ENCODE measurements around the gene IPCEF1.
"Not testable (repeated sequence)": the region's sequence is repeated elsewhere in the genome, so short reads cannot be mapped to it uniquely, and the experiment has no call there.

IPCEF1 gene

DNA sequence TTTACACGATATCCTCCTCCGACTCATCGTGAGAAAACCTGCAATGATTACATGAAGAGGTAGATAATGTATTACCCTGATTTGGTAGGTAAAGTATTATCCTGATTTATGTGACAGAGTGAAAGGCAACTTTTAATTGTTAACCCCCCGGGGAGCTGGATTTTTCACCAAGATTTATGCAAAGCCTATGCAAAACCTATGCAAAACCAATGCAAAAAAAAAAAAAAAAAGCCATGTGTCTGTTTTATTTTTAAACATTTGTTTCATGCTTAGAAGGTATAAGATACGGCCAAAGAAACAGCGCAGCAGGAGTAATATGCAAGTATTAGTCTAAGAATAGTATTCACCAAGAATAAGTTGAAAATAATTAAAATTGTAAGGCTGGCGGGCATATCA is 109.9 kb downstream of the IPCEF1 start:
- DNase-seq (ENCODE audit: low spot score), result no peak

DNA sequence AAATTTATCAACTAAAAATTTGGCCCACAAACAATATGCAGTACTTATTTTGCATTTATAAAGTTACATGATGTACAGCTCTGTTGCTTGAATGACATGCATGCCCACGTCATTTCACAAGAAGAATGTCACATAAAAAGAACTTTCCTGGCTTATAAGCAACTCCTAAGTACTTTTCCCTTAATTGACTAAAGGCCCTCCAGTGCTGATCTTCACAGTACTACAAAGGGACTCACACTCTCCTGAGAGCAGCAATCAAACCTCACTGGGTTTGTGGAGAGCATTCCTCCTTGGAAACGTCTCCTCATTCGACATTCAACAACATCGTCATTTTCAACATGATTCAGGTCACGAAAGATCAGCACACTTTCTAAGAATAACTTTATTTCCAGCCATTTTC is 111.1 kb downstream of the IPCEF1 start:
- DNase-seq (ENCODE audit: low spot score), result no peak

DNA sequence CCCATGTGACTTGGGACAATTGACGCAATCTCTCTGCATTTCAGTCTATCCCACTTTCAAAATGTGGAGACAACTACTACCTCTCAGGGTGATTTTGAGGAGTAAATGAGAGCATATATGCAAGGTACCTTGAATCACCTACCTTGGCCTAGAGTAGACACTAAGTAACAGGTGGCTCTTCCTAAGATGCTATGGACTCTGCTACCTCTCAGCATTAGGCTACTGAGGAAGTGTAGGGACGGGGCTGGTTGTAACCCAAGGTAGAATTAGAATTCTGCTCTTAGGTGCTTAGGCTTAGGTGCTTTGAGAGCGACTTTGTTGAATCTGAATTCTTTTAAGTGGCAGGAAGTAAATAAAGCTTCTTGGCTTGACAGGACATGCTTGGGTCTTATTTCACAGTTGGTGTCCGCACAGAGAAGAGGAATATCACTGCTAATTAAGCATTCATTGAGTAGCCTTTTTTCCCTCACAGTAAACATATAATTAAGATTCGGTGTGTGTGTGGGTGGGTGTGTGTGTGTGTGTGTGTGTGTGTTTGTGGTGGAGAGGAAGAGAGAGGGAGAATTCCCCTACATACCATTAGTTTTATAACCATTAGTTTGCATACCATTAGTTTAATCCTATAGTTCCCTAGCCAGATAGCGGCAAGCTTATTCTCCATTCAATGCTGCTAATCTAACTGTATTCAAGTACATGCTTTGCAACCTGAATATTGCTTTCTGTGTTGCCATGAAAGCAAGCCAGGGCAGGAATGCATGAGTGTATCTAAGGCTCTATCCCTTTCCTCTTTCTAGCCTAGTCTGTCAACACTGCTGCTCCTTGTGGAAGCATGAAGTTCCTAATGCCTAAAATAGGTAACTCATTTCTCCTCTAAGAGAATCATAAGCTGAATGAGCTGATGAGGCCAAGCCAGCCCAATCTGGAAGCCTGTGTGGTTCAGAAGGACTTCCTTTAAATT is 112.5 kb downstream of the IPCEF1 start:
- DNase-seq (ENCODE audit: low spot score), result no peak

DNA sequence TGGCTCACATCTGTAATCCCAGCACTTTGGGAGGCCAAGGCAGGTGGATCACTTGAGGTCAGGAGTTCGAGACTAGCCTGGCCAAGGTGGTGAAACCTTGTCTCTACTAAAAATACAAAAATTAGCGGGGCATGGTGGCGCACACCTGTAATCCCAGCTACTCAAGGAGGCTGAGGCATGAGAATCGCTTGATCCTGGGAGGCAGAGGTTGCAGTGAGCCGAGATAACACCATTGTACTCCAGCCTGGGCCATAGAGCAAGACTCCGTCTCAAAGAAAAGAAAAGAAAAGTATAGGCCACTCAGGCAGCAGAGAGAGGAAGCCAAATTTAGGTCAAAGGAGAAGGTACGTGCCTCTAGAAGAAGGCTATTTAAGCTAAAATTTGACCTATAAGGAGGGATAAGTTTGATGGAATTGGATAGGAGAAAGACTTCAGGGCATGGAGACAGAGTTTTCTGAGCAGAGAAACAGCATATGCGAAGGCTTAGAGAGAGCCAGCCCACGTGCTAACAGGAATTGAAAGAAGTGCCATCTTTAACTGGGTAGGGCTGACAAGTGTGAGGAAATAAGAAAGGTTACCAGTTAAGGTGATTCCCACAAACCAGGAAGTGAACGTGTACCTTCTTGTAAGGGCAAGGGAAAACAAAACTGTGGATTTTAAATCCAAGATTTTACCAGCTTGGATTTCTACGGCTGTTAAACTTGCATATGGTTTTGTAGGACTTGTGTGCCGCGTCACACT is 113.8 kb downstream of the IPCEF1 start:
- DNase-seq (ENCODE audit: low spot score), result no peak

DNA sequence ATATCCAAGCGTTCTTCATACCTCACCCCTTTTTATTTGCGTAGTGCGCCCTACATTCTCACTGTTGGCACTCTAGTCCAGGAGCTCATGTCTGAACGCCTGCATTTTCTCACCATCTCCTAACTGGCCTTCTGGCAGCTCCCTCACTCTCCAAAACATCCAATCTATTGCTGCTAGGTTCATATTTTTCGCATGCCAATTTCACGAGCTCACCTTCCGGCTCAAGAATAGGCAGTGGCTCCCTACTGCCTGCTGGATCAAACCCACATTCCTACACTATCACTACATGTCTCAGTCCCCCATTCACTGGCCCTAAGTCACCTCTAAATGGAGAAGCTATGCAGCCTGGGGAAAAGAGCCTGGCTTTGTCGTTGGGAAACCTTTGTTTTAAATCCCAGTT is 115.0 kb downstream of the IPCEF1 start:
- DNase-seq (ENCODE audit: low spot score), result no peak

DNA sequence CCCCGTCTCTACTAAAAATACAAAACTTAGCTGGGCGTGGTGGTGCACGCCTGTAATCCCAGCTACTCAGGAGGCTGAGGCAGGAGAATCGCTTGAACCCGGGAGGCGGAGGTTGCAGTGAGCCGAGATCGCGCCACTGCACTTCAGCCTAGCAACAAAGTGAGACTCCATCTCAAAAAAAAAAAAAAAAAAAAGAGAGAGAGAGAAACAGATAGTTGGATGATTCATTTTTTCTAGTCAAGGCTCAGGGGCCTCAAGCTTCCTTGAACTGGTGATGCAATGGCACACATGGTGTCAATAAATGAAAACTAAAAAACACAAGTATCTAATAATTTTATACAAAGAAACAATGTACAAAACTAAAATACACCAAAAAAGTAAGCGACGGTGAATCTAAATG is 115.5 kb downstream of the IPCEF1 start:
- not testable (repeated sequence) for DNase-seq (ENCODE audit: low spot score)

DNA sequence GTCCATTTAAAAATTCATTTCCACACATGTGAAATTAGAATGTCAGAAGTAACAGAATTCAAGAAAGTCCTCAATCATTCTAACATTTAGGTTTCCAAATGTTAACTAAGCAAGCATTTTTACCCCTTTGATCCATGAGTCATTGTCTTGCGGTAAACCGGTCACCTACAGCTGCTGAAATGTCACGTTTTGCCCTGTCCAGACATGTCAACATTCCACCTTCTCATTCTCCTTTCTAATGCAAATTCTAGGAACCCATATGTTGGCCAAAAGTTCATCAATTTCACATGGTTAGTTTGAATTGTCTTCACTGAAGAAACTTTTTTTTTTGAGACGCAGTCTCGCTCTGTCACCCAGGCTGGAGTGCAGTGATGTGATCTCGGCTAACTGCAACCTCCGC is 117.2 kb downstream of the IPCEF1 start:
- no peak for DNase-seq (ENCODE audit: low spot score)

DNA sequence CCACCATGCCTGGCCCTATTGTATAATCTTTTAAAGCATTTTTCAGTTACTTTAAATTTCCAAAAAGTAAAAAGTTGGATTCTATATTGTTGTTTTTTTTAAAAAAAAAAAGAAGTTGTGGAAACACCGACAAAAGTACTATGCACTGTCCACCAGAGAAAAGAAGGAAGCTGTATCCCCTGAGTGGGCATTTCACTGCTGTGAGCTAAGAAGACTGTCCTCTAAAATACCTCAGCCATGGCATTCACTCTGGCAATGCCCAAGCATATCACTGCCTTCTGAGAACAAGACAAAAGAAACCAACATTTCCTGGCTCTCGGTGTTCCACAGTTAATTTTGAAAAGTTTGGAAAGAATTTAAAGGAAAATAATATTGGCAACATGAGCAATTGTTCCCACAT is 117.8 kb downstream of the IPCEF1 start:
- DNase-seq (ENCODE audit: low spot score), result no peak

DNA sequence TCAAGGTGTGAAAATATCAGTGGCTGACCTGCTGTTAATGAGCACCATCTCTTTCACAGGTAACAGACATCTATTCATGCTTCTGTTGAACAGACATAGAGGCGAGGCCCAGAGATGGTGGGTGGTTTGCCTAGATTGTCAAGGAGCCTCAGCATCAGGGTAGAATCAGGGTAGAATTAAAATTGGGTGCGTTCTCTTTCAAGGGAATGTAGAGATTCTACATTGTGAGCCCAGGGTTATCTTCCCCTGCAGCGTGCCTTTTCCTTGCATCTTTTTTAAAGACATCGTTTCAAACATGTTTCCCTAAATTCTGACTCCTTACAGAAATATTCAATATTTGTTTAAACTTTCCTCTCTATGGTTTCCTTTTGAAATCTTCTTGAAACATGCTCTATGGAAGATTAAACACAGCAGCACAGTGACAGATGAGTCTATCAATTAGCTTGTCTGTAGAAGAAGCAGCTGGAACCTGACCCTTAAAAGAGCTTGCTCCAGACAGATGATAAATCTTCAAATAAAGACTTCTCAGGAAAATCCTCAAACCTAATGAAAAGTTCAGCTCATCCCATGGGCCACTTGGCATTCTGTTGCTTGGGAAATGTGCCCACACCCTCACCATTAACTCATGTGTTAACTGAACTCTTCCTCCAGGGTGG is 119.8 kb downstream of the IPCEF1 start:
- no peak for DNase-seq (ENCODE audit: low spot score)

DNA sequence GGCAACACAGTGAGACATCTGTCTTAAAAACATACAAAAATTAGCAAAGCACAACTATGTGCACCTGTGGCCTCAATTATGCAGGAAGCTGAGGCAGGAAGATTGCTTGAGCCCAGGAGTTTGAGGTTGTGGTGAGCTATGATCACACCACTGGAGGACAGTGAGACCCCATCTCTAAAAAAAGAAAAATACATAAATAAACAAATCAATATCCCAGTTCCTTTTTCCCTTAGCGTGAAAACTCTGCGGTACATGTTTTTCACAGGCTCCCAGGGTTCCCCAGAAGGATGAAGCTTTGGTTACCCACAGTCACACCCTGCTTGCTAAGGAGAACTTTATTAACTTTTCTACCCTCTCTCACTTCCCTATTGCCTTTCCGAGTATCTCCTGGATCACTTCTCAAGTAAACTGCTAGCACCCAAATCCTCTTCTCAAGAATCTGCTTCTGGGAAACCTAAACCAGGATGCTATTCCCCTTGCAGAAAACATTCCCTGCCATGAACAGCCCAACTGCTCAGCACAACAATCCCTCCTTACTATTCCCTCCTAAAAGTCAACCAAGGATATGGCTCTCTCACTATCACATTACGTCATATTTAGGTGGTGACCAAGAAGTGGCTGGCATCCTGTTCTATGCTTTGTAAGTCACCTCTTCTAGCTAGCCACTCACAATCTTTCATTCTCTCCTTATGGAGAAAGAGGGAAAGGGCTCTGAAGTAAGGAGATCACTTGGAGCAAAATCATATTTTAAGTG is 122.4 kb downstream of the IPCEF1 start:
- no peak for DNase-seq (ENCODE audit: low spot score)

DNA sequence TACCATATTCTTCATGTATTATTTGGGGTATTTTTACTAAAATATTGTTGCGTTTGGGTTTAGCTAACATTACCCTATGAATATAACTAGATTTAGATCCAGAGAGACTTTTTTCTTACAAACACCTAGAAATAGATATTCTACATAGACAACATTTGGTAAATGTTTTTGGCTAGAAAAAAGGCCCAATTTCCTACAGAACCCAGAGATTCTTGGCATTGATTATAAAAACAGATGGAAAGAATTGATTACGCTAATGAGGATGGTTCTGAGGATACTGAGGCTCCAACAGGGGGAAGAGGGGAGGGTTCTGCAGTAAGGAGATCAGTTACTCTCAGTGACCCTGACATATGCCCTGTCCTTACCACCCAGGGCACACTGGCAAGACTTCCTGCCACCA is 123.2 kb downstream of the IPCEF1 start:
- no peak for DNase-seq (ENCODE audit: low spot score)

DNA sequence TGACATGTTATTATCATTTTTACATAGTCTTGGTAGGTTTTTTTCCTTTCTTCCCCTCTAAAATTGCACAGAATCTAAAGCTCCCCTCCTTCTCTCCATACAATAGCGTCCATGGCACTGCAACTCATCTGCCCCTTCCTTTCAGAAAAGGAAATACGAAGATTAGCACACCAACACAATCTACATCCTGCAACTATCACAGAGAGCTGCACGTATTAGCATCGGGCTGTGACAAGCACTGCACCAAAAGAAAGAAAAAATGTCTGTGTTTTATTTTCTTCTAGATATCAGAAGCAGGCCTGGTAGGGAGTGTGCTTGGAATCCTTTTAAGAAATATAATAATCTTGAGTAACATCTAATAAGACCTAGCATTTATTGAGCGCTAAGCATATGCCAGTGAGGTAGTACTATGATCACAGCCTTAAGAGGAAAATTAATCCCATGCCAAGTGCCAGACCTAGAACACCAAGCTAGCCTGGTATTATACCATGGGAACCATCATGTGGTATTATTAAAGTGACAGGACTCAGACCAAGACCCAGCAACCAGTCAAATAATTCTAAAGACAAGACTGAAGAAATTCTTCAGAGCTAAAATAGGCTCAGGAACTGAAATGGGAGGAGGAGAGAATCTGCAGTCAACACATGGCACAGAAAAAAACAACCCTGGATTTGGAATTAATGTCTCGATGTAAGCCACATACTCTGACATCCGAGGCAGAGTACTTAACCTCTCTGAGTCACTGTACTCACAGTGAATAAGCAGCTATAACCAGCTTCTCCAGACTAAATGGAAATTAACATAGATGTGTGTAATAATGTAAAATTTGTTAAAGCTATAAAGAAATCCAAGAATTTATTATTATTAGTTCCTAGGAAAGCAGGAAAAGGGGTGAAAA is 124.3 kb downstream of the IPCEF1 start:
- DNase-seq (ENCODE audit: low spot score), result no peak

DNA sequence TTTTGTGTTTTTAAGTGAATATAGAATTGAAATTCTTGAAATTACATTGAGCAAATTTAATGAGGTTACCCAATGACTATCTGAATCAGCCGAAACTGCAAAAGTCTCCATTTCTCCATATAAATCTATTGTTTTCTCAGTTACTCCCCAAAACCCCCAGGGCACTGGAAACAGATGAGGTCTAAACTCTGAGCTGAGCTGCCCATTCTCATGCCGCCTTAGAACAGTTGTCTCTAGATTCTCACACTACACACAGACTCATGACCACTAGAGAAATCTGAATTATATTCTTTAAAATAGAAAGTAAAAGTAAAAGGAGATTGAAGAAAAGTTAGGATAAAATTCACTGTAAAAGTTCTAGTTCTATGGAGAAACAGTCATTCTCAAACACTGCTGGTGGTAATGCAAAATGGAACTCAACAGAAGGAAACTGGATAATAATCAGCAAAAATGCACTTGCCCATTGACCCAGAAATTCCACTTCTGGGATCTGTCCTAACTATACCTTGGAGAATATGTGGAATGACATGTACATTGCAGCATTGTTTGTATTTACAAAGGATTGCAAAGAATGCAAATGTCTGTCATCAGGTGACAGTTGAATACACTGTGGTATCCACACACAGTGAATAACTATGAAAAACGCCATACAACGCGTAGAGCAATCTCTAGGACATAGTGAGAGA is 125.5 kb downstream of the IPCEF1 start:
- no peak for DNase-seq (ENCODE audit: low spot score)

DNA sequence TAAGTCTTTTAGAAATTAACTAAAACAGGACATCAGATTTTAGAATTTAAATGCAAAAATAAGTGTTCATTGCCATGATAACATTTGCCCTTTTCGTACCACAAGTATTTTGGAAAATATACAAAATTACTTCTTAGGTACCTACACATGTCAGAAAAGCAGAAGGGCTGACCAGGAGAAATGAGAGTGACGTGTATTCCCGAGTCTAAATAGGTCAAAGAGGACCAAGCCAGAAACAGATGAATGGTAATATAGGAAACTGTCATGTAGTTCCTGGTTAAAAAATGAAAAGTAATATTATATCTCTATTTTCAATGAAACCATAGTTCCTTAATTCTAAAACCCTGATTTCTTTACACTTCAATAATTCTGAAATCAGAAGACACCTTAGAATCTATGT is 126.2 kb downstream of the IPCEF1 start:
- DNase-seq (ENCODE audit: low spot score), result no peak

DNA sequence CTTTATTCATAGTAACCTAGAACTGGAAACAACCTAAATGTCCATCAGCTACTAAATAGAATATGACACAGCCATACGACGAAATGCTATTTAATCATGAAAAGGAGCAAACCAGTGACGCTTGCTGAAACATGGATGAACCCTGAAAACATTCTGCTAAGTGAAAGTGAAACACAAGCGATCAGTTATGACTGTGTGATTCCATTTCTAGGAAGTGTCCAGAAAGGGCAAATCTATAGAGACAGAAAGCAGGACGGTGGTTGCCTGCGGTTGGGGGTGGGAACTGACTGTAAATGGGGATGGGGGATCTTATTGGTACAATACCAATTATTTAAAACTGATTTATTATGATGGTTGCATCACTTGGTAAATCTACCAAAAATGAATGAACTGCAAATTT is 126.8 kb downstream of the IPCEF1 start:
- no peak for DNase-seq (ENCODE audit: low spot score)

DNA sequence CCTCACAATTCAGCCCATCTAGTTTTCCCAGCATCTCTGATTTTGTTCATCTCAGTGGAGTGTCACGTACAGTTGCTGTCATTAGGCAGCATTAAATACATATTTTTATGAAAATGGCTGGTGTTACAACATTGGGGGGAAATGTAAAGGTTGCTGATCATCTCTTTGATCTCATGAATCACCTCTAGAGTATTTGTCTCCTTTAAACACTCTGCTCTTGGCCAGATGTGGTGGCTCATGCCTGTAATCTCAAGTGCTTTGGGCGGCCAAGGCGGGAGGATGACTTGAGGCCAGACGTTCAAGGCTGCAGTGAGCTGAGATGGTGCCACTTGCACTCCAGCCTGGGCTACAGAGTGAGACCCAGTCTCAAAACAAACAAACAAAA is 128.1 kb downstream of the IPCEF1 start:
- no peak for DNase-seq (ENCODE audit: low spot score)

DNA sequence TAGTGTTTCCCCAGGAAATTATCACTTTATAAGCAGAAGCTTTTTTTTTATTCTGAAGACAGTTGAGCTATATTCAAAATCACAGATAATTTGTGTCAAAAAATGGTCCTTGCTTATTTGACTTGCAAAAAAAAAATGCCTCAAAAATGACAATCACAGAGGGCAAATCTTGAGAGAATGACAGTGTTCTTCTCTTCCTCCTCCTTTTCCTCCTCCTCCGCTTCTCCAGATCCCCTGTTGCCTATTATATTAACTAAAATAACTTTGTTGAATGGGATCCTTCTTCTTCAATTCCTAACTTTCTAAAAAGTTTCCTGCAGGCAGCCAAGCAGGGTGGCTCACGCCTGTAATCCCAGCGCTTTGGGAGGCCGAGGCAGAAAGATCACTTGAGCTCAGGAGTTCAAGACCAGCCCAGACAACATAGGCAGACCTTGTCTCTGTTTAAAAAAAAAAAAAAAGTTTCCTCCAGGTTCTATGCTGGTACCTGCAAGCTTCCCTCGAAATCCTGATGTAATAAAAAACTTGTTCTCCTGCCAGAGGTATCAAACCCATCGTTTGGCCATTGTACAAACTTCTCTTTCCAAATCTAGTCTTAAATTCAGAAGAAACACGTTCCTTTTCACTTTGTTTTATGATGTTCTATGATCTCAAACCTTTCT is 128.6 kb downstream of the IPCEF1 start:
- no peak for DNase-seq (ENCODE audit: low spot score)

DNA sequence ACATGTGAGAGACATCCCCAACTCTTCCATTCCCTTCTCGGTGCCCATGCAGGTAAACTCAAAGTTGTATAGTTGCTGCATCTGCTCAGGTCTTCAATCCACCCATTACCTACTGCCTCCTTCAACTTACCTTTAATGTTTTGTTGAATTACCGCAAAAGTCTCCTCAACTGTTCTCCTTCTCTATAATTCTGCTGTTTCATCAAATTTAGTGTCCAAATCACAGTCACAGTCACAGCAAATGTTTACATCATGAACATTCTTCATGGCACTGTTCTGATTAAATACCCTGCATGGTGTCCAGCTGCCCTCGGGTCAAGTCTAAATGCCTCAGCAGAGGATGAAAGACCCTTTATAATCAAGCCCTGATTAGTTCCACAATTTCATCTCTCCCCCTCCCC is 130.1 kb downstream of the IPCEF1 start:
- DNase-seq (ENCODE audit: low spot score), result no peak

DNA sequence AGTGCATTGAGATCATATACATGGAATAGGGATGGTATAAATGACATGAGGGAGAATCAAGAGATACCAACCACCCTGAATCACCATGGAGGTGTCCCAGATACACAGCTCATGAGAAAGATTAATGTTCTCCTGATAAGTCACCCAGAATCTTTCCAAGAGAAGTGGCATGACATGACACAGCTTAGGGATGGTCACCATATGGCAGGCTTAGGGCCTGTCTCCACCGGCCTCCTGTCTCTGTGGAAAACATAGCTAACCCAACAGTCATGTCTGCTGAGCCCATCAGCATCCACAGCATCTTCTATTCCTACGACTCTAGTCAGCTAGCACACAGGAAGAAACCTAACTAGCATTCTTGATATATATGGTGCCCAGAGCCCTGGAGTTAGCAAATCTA is 133.3 kb downstream of the IPCEF1 start:
- no peak for DNase-seq (ENCODE audit: low spot score)

DNA sequence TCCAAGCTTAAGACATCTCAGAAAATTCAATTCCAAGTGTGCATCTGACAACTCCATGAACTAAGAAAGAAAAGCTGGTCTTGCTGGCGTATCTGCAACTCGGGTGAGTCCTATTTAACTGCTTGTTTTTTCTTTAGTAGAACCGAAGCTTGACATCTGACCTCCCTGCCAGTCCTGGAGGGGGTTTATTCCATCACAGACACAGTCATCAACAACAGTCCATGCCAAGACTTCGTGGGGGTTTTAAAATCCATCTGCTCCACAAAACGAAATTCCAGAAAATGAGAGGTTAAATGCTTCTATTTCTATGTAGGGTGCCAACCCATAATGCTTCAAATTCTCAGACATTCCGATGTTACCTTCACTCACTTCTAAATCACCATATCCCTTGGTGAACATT is 133.9 kb downstream of the IPCEF1 start:
- no peak for DNase-seq (ENCODE audit: low spot score)
